ENCODE results near the gene PCDH9. TPM values are rescaled to one million over a fixed set of nuclear protein-coding genes. Genes with fewer than 3 reads are reported as not detected.

PCDH9 gene
- total RNA-seq, 2 donors from 2014 or later, result 0.20 to 0.50 TPM

GRCh38 chr13:66992183-66992582 is 238.0 kb downstream of the PCDH9 start:
- H3K9me3 Mint-ChIP-seq, result peaks cover 4% of the 10 kb centered on the region
- H3K27ac Mint-ChIP-seq, result no peak overlapping the region
- DNase-seq (ENCODE audit: low spot score) (no peak), ATAC-seq (no peak)
- no peak overlapping the region for H3K4me3 Mint-ChIP-seq
- H3K4me1 Mint-ChIP-seq (ENCODE audit: low read depth in 2 of 2), result peaks cover 4 to 5% of the 10 kb centered on the region in 2 donors
- no peaks in the 10 kb centered on the region for H3K27me3 Mint-ChIP-seq
- H3K36me3 Mint-ChIP-seq, result no peaks in the 10 kb centered on the region

- Mint-ChIP-seq H3K4me3 (no peak overlapping the region), H3K9me3 (peaks cover 15% of the 10 kb centered on the region), H3K36me3 (no peaks in the 10 kb centered on the region), H3K27me3 (no peaks in the 10 kb centered on the region), H3K27ac (no peak overlapping the region), H3K4me1 (ENCODE audit: low read depth in 2 of 2) (no peaks in the 10 kb centered on the region)
- DNase-seq (ENCODE audit: low spot score), result no peak
- ATAC-seq, result no peak
Observed at GRCh38 chr13:66984241-66984640, 245.9 kb downstream of the PCDH9 start.

- Mint-ChIP-seq H3K27me3 (no peaks in the 10 kb centered on the region), H3K27ac (no peak overlapping the region), H3K4me3 (no peak overlapping the region), H3K36me3 (no peaks in the 10 kb centered on the region), H3K4me1 (ENCODE audit: low read depth in 2 of 2) (no peaks in the 10 kb centered on the region), H3K9me3 (peaks cover 15% of the 10 kb centered on the region)
- ATAC-seq (no peak), DNase-seq (ENCODE audit: low spot score) (no peak)
Observed at GRCh38 chr13:66981912-66982311, 248.2 kb downstream of the PCDH9 start.

- no peak for DNase-seq (ENCODE audit: low spot score)
- Mint-ChIP-seq H3K4me1 (ENCODE audit: low read depth in 2 of 2) (no peaks in the 10 kb centered on the region), H3K27ac (no peak overlapping the region), H3K9me3 (peaks cover 12% of the 10 kb centered on the region), H3K27me3 (no peaks in the 10 kb centered on the region), H3K36me3 (peaks cover 6% of the 10 kb centered on the region), H3K4me3 (no peak overlapping the region)
- ATAC-seq, result no peak
Observed at GRCh38 chr13:66977161-66977560, 253.0 kb downstream of the PCDH9 start.

- Mint-ChIP-seq H3K27ac (no peak overlapping the region), H3K4me1 (ENCODE audit: low read depth in 2 of 2) (no peaks in the 10 kb centered on the region), H3K4me3 (no peak overlapping the region), H3K9me3 (peaks cover 5% of the 10 kb centered on the region), H3K27me3 (no peaks in the 10 kb centered on the region), H3K36me3 (peaks cover 6% of the 10 kb centered on the region)
- no peak for ATAC-seq
- no peak for DNase-seq (ENCODE audit: low spot score)
Observed at GRCh38 chr13:66974889-66975288, 255.2 kb downstream of the PCDH9 start.

GRCh38 chr13:66974174-66974573 is 256.0 kb downstream of the PCDH9 start:
- no peaks in the 10 kb centered on the region for H3K9me3 Mint-ChIP-seq
- H3K4me1 Mint-ChIP-seq (ENCODE audit: low read depth in 2 of 2), result no peaks in the 10 kb centered on the region
- no peak overlapping the region for H3K4me3 Mint-ChIP-seq
- H3K36me3 Mint-ChIP-seq, result peaks cover 6% of the 10 kb centered on the region
- DNase-seq (ENCODE audit: low spot score), result no peak
- H3K27me3 Mint-ChIP-seq, result no peaks in the 10 kb centered on the region
- no peak overlapping the region for H3K27ac Mint-ChIP-seq
- no peak for ATAC-seq

- H3K4me1 Mint-ChIP-seq (ENCODE audit: low read depth in 2 of 2), result no peaks in the 10 kb centered on the region
- no peaks in the 10 kb centered on the region for H3K27me3 Mint-ChIP-seq
- DNase-seq (ENCODE audit: low spot score) (no peak), ATAC-seq (no peak)
- H3K27ac Mint-ChIP-seq, result no peak overlapping the region
- H3K9me3 Mint-ChIP-seq, result no peaks in the 10 kb centered on the region
- H3K36me3 Mint-ChIP-seq, result peaks cover 6% of the 10 kb centered on the region
- H3K4me3 Mint-ChIP-seq, result no peak overlapping the region
Observed at GRCh38 chr13:66972659-66973058, 257.5 kb downstream of the PCDH9 start.

- no peaks in the 10 kb centered on the region for H3K4me1 Mint-ChIP-seq (ENCODE audit: low read depth in 2 of 2)
- H3K4me3 Mint-ChIP-seq, result no peak overlapping the region
- no peaks in the 10 kb centered on the region for H3K27me3 Mint-ChIP-seq
- H3K27ac Mint-ChIP-seq, result no peak overlapping the region
- no peaks in the 10 kb centered on the region for H3K9me3 Mint-ChIP-seq
- ATAC-seq (no peak), DNase-seq (ENCODE audit: low spot score) (no peak)
- H3K36me3 Mint-ChIP-seq, result peaks cover 6% of the 10 kb centered on the region
Observed at GRCh38 chr13:66971004-66971403, 259.1 kb downstream of the PCDH9 start.

GRCh38 chr13:66969291-66969690 is 260.8 kb downstream of the PCDH9 start:
- Mint-ChIP-seq H3K4me1 (ENCODE audit: low read depth in 2 of 2) (no peaks in the 10 kb centered on the region), H3K27ac (no peak overlapping the region)
- no peak for ATAC-seq

GRCh38 chr13:66967811-66968597 is 262.1 kb downstream of the PCDH9 start:
- no peak overlapping the region for H3K4me3 Mint-ChIP-seq
- H3K27me3 Mint-ChIP-seq, result no peaks in the 10 kb centered on the region
- no peaks in the 10 kb centered on the region for H3K4me1 Mint-ChIP-seq (ENCODE audit: low read depth in 2 of 2)
- peaks cover 3% of the 10 kb centered on the region for H3K9me3 Mint-ChIP-seq
- no peak overlapping the region for H3K27ac Mint-ChIP-seq
- no peaks in the 10 kb centered on the region for H3K36me3 Mint-ChIP-seq
- DNase-seq (ENCODE audit: low spot score), result no peak
- no peak for ATAC-seq

More at GRCh38 chr13:66969291-66969690, 260.8 kb downstream of the PCDH9 start:
- Mint-ChIP-seq H3K27me3 (no peaks in the 10 kb centered on the region), H3K9me3 (peaks cover 3% of the 10 kb centered on the region), H3K36me3 (no peaks in the 10 kb centered on the region), H3K4me3 (no peak overlapping the region)
- no peak for DNase-seq (ENCODE audit: low spot score)

- Mint-ChIP-seq H3K4me1 (ENCODE audit: low read depth in 2 of 2) (no peaks in the 10 kb centered on the region), H3K4me3 (no peak overlapping the region), H3K36me3 (no peaks in the 10 kb centered on the region), H3K27me3 (no peaks in the 10 kb centered on the region), H3K9me3 (peaks cover 3% of the 10 kb centered on the region), H3K27ac (no peak overlapping the region)
- ATAC-seq, result no peak
- no peak for DNase-seq (ENCODE audit: low spot score)
Observed at GRCh38 chr13:66965181-66965580, 265.0 kb downstream of the PCDH9 start.

- no peak overlapping the region for H3K27ac Mint-ChIP-seq
Observed at GRCh38 chr13:66962953-66963352, 267.2 kb downstream of the PCDH9 start.

GRCh38 chr13:66958611-66959010 is 271.5 kb downstream of the PCDH9 start:
- ATAC-seq, result no peak
- DNase-seq (ENCODE audit: low spot score), result no peak
- no peaks in the 10 kb centered on the region for H3K27me3 Mint-ChIP-seq
- peaks cover 4% of the 10 kb centered on the region for H3K9me3 Mint-ChIP-seq
- no peaks in the 10 kb centered on the region for H3K4me1 Mint-ChIP-seq (ENCODE audit: low read depth in 2 of 2)
- H3K4me3 Mint-ChIP-seq, result no peak overlapping the region
- H3K36me3 Mint-ChIP-seq, result no peaks in the 10 kb centered on the region
- H3K27ac Mint-ChIP-seq, result no peak overlapping the region

More at GRCh38 chr13:66962953-66963352, 267.2 kb downstream of the PCDH9 start:
- H3K27me3 Mint-ChIP-seq, result no peaks in the 10 kb centered on the region
- no peak for ATAC-seq
- peaks cover 3% of the 10 kb centered on the region for H3K9me3 Mint-ChIP-seq
- H3K4me3 Mint-ChIP-seq, result no peak overlapping the region
- no peaks in the 10 kb centered on the region for H3K4me1 Mint-ChIP-seq (ENCODE audit: low read depth in 2 of 2)
- no peaks in the 10 kb centered on the region for H3K36me3 Mint-ChIP-seq
- no peak for DNase-seq (ENCODE audit: low spot score)

GRCh38 chr13:66952507-66952906 is 277.6 kb downstream of the PCDH9 start:
- Mint-ChIP-seq H3K27me3 (no peaks in the 10 kb centered on the region), H3K9me3 (peaks cover 8% of the 10 kb centered on the region)
- no peak for ATAC-seq

GRCh38 chr13:66951426-66951825 is 278.7 kb downstream of the PCDH9 start:
- H3K27ac Mint-ChIP-seq, result no peak overlapping the region
- H3K36me3 Mint-ChIP-seq, result no peaks in the 10 kb centered on the region
- H3K9me3 Mint-ChIP-seq, result peaks cover 5% of the 10 kb centered on the region
- DNase-seq (ENCODE audit: low spot score) (no peak), ATAC-seq (no peak)
- no peaks in the 10 kb centered on the region for H3K4me1 Mint-ChIP-seq (ENCODE audit: low read depth in 2 of 2)
- H3K27me3 Mint-ChIP-seq, result no peaks in the 10 kb centered on the region
- no peak overlapping the region for H3K4me3 Mint-ChIP-seq

More at GRCh38 chr13:66952507-66952906, 277.6 kb downstream of the PCDH9 start:
- DNase-seq (ENCODE audit: low spot score), result no peak
- no peak overlapping the region for H3K4me3 Mint-ChIP-seq
- no peaks in the 10 kb centered on the region for H3K4me1 Mint-ChIP-seq (ENCODE audit: low read depth in 2 of 2)
- no peak overlapping the region for H3K27ac Mint-ChIP-seq
- H3K36me3 Mint-ChIP-seq, result no peaks in the 10 kb centered on the region

All from natural killer cell treated with Interleukin-12 subunit alpha and Interleukin-12 subunit beta and Interleukin-15 and Interleukin-18, amount 100 ng/mL, for 72 hours (primary cell).